ENCODE results near the gene MRPS6.

Gene MRPS6

GRCh38 chr21:34132926-34133325 is 59.5 kb downstream of the MRPS6 start:
- no peak for DNase-seq (ENCODE audit: low spot score)

- DNase-seq (ENCODE audit: low spot score) = no peak
Measured at GRCh38 chr21:34133392-34133791, 60.0 kb downstream of the MRPS6 start.

DNA sequence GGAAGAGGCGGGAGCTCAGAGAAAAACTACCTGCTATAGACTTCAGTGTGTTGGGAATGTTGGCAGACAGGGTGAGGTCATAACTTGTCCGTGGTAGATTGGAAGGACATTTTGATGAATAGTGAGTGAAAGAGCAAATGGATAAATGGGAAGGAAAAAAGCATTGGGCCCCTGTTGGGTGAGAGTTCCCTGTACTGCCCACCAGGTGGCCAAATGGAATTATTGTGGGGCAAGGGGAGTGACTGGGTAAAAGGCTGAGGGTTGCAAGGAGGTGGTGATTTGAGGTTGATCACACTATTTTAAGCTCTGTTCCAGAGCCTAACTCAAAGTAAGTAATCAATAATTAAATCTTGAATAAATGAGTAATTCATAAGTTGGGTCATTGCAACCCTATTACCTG is 60.4 kb downstream of the MRPS6 start:
- DNase-seq (ENCODE audit: low spot score) = peak; percentile 38

- DNase-seq (ENCODE audit: low spot score) = no peak
Measured at GRCh38 chr21:34135330-34135729, 62.0 kb downstream of the MRPS6 start.

GRCh38 chr21:34141373-34141772 is 68.0 kb downstream of the MRPS6 start:
- no peak for DNase-seq (ENCODE audit: low spot score)

- no peak for DNase-seq (ENCODE audit: low spot score)
Measured at GRCh38 chr21:34143685-34144182, 70.4 kb downstream of the MRPS6 start.

DNA sequence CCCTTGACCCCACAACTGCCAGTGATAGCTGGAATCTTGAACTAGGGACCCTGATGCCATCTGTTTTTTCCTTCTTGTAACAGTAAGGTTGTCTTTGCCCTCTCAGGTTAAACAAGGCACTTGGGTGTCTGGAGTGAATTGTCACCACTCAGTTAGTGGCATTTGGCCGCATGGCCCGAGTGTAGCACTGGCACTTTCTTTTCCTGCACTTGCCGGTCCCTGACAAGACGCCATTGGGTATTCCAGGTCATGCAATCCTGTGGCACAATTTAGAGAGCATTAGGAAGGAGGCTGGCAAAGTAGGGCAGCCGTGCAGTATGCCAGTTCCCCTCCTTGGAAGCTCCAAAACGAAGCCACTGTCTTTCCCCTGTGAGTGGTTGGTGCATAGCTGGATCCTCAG is 70.8 kb downstream of the MRPS6 start:
- no peak for DNase-seq (ENCODE audit: low spot score)

DNA sequence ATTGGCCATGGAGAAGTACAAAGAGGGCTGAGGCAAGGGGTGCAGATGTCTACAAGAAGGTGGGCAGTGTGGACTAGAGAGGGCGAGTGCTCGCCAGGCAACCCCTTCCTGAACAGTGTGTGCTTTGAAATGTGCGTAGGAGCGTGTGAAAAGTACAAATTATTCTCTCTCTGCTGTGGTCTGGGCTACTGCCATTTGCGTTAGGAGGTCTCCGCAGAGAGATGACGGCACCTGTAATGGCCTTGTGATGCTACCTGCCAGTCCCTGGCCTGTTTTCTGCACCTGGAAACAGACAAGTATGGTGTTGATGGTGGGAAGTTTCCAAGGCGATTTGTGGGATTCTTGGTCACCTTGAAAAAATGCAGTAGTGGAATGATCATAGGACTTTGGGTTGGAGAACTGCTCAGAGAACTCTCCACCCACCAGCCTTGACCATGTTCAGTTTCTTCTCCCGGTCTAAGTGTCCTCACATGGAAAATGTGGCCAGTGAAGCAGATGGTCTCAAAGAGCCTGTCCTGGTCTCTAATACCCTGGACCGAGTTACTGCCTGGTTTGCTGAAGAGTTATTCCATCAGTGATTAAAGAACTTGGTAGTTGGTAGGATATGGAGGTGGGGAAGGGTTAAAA is 74.5 kb downstream of the MRPS6 start:
- no peak for DNase-seq (ENCODE audit: low spot score)

- no peak for DNase-seq (ENCODE audit: low spot score)
Measured at GRCh38 chr21:34148419-34148804, 75.0 kb downstream of the MRPS6 start.

DNA sequence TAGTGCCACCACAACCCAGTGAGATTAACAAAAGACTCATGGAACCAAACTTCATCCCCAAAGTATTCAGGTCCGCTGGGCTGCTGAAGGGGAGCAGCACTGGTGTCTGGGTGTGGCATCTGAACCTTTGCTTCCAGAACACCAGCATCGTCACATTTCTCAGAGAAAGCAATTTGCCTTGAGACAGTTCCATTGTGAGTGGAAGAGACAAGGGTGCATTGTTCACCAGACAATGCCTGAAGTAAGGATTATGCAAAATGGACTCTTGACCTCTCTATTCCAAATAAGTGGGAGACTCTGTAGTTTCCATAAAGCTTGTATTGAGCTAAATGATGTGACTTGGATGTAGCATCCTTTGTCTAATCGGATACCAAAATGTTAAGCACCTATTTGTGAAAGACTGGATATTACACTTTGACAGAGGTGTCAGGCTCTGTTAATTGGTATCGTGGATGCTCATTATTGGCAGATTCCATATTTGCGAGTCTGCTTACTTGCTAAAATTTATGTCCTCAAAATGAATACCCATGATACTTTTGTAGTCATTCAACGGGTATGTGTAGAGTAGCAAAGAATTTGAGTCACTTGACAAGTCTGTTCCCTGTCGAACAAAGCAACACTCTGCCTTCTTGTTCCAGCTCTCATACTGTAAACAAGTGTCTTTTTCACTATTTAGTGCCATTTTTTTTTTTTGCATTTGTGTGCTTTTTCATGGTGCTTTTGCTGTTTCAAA is 75.6 kb downstream of the MRPS6 start:
- DNase-seq (ENCODE audit: low spot score) = no peak

DNA sequence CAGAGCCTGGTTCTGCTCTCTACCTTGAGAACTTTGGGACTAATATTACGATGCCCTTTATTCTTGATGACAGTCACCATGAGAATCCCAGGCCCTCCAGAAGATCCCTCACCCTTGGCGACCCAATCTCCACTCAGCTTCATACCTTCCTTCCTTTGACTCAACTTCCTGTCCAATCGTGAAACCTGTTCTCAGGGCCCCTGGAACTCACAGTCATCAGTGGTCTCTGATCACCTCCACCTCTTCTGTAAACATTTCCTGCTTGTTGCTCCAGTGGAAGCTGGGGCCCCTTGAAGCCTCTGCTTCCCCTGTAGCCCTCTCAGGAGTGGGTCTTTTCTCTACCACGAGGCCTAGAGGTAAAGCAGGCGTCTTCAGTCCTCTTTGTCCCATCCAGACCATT is 79.1 kb downstream of the MRPS6 start:
- DNase-seq (ENCODE audit: low spot score) = no peak

GRCh38 chr21:34154878-34155277 is 81.5 kb downstream of the MRPS6 start:
- DNase-seq (ENCODE audit: low spot score) = no peak

GRCh38 chr21:34156957-34157356 is 83.6 kb downstream of the MRPS6 start:
- no peak for DNase-seq (ENCODE audit: low spot score)

GRCh38 chr21:34157521-34157920 is 84.1 kb downstream of the MRPS6 start:
- DNase-seq (ENCODE audit: low spot score) = no peak

- no peak for DNase-seq (ENCODE audit: low spot score)
Measured at GRCh38 chr21:34158866-34159835, 85.8 kb downstream of the MRPS6 start.

DNA sequence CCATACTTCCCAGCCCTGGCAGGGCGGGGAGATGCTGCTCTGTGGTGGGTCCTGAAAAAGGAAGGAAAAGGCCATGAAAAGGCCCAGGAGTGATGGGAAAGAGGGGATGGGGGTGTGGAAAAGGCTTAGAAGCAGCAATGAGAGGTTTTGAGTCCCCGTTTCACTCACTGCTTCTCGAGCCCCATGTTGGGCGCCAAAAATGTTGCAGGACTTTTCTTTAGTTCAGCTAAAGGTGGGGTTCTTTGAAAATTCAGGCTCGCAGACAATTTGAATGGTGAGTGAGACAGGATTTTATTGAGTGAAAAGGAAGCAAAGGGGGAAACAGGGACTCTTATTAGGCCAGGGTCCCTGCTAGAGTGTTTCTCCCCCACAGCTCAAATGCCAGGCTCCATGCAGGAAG is 93.1 kb downstream of the MRPS6 start:
- no peak for DNase-seq (ENCODE audit: low spot score)

DNA sequence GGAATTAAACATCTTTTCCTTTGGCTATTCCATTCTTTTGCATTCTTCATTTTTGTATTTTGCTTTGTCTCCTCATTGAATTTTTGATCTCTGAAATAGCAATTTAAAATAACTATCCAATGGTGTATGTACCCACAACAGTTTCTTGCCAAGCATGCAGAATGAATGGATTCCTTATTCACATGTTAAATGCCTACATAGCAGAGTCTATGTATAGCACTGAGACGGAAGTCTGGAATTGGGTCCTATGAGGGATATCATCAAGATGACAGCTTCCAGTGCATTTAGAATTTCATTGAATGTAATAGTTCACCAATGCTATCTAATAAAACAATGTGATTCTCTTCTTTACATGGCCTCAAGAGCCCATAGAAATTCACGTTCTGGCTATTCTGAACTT is 97.5 kb downstream of the MRPS6 start:
- no peak for DNase-seq (ENCODE audit: low spot score)

GRCh38 chr21:34174470-34174869 is 101.1 kb downstream of the MRPS6 start:
- no peak for DNase-seq (ENCODE audit: low spot score)

- no peak for DNase-seq (ENCODE audit: low spot score)
Measured at GRCh38 chr21:34176448-34176847, 103.1 kb downstream of the MRPS6 start.

- no peak for DNase-seq (ENCODE audit: low spot score)
Measured at GRCh38 chr21:34177919-34178567, 104.7 kb downstream of the MRPS6 start.

- peak; percentile 61 for DNase-seq (ENCODE audit: low spot score)
Measured at GRCh38 chr21:34179204-34179935, 106.0 kb downstream of the MRPS6 start.
